Measurements from ENCODE around the gene COL5A1.

The COL5A1 gene

DNA sequence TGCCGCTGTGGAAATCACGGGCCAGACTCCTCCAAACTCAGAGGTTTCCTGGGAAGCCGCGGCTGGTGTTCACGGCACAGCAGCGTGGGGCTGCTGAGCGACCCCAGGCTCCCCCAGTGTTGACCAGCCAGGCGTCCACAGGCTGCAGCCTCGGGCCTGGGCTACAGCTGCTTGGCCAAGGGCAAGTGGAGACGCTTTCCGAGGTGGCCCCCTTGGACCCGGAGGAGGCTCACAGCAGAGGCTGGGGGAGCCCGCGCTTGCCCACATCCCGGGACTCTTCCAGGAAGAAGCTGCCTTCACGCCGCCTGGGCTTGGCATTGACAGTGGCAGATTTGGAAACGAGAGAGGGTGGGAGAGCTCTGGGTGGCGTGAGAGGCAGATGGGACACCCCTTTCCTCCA is 186.0 kb downstream of the COL5A1 start:
- no peak for DNase-seq

DNA sequence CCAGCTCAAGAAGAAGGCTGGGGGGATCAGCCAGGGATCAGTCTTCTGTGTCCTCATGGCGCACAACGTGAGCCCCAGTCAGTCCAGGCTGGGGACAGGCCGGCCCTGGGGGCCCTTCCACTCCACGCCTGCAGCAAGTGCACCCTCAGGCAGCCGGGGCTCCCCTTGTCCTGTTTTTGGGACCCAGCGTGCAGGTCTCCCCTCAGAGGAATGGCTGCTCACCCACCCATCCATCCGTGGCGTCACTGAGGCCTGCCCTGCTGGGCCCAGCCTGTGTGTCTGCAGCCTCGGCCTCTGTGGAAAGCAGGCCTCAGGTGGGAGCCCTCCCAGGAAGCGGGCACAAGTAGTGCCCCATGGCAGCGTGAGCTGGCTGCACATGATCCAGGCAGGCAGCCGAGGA is 186.4 kb downstream of the COL5A1 start:
- no peak for DNase-seq

DNA sequence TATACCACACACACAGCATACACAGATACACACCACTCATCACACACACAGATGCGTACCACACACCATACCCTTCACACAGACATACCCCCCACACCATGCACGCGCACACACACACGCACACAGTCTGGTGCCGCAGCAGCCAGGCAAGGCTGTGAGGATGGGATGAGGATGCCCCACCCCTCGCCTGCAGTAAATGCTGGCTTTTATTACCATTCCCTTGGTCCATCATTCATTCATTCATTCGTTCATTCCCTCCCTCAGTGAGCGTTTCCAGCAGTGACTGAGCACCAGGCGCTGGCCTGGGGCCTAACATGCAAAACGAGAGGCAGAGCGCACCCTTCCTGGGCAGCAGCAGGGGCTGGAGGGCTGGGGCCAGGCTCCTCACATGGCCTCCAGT is 187.3 kb downstream of the COL5A1 start:
- no peak for DNase-seq

DNA sequence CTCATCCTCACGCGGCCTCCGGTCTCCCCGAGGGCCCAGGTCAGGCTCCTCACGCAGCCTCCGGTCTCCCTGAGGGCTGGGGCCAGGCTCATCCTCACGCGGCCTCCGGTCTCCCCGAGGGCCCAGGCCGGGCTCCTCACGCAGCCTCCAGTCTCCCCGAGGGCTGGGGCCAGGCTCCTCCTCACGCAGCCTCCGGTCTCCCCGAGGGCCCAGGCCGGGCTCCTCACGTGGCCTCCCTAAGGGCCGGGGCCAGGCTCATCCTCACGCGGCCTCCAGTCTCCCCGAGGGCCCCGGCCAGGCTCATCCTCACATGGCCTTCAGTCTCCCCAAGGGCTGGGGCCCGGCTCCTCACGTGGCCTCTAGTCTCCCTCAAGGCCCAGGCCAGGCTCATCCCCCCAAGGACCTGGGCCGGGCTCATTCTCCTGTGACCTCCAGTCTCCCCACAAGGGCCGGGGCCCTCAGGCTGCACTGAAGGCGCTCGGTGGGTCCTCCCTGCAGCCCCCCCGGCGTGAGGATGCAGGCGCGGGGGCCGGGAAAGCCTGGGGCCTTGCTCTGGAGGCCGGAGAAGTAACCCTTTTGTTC is 187.8 kb downstream of the COL5A1 start:
- no peak for DNase-seq

DNA sequence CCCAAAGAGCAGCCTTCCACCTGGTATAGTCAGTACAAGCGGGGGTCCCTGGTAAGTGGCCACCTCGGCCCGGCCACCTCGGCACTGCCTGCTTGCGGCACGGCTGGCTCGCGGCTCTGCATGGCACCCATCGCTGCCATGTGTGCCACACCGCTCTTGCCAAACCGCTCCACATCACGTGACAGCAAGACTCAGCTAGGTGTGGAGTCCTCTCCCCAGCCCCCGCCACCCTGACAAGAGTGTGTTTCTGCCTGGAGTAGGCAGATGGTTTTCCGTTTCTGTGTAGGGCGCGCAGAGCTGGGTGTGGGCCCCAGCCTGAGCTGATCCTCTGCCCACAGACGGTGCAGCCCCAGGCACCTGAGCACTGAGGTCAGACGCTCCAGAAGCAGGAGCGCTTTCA is 188.5 kb downstream of the COL5A1 start:
- DNase-seq: no peak

DNA sequence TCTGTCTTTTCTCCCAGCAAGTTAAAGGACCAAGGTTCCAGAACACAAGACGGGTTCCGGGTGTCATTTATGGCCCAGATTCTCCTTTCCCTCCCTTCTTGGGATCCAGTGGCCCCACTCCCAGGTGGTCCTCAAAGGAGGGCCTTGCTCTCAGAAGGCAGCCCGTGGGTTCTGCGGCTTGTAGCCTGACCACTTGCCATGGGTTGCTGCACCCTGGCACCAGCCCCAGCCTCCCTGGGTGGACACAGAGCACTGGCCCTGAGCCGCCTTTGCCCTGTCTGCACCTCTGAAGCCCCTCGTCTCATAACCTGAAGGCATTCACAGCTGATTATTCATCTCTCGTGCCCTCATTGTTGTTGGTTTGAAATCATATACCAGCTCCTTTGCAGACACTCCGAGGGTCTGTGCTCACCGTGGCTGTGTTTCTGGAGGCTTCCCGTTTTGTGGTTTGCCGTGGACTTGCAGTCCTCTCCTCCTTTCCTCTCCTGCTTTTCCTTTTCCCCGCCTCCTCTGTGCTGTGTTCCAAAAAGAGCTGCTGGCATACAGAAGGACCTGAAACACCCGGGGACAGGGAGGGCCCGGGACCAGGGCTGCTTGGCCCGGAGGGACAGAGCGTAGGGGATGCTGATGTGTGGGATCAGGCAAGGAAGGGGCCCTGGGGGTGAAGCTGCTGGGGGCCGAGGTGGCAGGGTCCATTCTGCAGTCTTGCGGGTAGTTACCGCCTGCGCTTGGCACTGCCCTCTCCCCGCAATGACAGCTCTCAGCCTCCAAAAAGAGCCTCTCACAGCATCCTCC is 189.5 kb downstream of the COL5A1 start:
- no peak for DNase-seq

DNA sequence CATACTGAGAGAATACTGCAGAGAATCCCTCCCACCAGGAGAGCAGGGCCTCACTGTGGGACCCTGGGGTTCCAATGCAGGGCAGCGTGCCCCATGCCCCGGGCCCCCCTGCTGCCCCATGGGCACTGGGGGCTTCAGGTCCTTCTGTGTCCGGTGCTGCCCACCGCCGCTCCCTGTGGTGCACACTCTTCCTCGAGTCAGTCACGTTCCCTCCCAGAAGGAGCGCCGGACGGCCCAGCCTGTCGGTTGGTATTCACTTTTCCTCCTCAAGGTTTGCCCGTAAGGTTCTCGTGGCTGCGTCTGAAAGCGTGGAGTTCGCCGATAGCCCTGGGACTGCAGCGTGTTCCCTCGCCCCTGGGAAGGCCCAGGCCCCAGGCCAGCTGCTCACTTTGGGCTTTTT is 190.9 kb downstream of the COL5A1 start:
- DNase-seq: no peak

DNA sequence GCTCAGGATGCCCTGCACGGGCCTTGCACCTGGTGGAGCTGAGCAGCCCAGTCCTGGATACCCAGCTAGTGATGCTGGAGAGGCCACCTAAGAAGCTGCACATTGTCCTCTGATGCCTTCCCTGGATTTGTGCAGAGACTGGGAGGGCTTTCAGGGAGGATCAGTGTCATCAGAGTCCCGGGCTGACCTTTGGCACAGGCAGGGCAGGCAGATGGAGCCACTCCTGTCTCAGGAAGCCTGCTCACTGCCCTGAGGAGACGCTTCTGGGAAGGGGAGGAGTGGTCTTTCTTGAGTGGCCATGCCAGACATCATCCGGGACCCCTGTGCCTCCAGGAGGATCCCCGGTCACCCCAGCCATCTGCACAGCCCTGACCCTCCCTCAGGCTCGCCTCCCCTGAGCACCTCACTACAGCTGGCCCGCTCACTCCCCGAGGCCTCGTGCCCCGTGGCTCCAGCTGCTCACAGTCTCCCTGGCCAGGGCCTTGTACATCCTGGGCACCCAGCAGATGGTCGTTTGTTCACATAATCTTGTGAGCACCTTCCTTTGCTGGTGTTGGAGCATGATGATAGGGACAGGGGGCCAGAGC is 191.8 kb downstream of the COL5A1 start:
- DNase-seq: no peak

DNA sequence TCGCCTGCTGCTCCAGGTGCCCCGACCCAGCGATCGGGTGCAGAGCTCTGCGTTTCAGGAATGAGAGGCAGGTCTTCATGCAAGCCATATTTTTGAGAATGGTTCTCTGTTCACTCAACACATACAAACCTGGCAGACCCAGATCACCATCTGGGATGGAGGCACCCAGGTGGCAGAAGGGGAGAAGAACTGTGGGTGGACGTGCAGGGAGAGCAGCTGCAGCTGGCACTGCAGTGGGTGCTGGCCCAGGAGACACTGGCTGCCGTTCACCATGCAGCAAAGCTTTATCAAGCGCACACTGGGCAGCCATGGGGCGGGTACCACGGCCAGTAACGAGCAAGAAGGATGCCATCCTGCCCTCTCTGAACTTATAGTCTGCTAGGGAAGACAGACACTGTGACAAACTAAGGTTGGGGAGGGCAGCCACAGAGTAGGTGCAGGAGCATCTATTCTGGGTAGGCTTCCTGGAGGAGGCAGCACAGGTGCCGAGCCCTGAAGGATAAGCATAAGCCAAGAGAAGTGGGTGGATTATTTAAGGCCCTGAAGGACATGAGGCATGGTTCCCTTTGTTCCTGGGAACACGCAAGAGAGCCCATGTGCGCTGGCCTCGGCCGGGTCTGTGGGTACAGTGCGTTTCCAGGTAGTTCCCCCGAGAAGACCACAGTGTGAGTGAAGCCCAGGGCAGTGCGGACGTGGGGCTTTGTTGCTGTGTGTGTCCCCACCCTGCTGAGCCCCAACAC is 192.8 kb downstream of the COL5A1 start:
- no peak for DNase-seq

DNA sequence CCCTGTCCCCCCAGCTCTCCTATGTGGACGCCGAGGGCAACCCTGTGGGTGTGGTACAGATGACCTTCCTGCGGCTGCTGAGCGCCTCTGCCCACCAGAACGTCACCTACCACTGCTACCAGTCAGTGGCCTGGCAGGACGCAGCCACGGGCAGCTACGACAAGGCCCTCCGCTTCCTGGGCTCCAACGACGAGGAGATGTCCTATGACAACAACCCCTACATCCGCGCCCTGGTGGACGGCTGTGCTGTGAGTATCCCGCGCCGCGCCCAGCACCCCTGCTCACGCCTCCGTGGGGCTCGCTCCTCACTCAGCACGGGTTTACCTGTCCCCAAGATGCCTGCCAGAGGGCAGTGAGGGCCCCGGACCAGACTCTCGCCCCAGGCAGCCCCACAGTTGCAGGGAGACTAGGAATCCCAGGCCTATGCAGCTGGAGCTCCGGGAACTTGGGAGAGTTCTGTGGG is 193.4 kb downstream of the COL5A1 start:
- DNase-seq: no peak

DNA sequence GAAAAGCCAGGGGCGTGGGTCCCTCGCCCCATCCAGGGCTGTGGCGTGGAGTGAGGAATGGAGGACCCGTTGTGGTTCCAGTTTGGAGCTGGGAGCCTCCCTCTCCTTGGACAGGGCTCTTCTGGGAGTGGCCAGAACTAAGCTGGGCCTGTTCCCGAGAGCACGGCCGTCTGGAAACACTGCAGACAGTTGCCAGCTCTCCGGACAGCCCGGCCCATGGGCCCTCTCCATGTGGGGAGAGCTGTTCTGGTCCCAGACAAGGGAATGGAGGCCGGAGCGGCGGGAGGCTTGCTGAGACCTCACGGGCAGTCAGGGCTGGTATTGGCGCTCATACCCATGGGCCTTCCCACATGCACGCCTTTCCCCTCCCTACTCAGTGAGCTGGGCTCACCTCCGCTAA is 193.8 kb downstream of the COL5A1 start:
- DNase-seq: no peak

DNA sequence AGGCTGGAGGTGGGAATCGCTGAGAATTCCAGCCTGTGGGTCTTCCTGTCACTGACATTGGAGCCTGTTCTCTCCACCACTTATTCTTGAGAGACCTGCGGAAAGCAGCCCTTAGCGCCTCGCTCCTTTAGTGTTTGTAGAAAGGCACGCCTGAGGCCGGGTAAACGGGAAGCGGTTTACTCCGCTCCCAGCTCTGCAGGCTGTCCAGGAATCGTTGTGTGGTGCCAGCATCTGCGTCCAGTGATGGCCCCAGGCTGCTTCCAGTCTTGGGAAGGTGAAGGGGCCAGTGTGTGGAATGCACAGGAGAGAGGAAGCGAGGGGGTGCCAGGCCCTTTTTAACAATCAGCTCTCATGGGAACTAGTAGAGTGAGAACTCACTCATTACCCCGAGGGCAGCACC is 194.4 kb downstream of the COL5A1 start:
- DNase-seq: no peak

DNA sequence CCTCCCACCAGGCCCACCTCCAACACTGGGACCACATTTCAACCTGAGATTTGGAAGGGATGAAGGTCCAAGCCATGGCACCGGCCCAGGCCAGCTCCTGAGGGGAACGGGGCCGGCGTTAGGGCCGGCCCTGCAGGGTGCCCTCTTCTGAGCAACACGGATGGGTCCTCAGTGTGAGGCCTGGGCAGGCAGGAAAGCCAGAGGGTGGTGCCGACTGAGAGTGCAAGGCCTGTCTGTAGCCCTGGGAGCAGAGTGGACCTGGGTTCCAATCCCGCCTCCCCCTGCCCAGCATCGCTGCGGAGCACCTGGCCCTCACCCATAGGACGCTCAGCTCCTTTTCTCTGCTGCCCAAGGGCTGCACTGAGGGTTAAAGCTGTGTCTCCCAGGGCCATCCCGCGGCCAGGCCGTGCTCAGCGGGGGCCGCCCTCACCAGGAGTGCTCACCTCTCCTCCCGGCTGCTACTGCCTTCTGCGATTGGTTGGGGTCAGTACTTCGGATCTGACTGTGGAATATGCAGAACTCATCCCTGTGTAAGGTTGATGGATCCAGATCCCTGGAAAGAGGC is 194.9 kb downstream of the COL5A1 start:
- no peak for DNase-seq

DNA sequence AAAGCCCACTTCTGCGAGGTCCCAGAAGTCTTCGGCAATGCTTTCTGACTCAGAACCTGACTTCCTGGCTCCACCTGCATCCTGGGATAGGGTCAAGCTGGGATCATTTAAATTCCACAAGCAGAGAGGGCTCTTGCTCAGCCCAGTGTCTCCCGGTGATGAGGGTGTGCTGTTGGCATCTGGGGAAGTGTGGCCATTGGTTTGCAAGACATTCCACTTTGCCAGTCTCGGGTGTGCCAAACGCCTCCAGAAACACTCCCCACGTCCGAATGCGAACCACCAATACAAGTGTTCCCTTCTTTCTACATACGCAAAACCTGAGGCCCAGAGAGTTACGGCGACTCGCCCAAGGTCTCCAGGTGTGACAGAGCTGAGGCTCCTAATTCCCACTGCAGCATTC is 195.9 kb downstream of the COL5A1 start:
- no peak for DNase-seq

DNA sequence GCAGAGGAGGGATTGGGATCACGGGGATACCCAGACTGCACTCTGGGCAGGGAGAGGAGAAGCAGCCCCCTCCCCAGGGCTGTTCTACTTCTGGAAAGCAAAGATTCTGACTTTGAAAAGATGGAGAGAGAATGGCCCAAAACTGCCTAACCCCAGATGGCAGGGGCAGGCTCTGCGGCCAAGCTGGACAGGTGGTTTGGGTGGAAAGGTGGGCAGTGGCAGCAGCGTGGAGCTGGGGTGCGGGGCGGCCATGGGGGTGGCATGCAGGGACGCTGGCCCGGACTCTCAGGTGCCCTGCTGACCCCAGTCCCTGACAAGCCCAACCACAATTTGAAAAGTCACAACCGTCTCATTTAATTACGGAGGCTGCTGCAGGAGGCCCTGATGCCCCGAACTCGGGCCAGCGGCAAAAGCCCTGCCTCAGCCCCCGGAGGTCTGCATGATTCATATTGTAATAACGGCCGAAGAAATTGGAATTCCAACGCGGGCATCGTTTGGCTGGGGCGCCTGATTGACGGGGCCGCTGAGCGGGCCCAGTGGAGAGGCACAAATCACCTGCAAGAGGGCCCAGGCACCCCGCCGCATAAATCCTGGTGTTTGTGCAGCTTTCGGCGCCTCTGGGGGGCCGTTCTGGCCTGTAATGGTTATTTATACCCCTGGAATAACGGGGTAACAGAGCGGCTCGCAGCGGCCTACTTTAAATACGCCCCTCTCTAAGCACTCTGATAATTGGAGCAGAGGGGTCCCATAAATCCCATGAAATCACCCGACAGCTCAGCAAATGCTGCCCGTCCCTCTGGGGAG is 197.2 kb downstream of the COL5A1 start:
- DNase-seq: no peak

DNA sequence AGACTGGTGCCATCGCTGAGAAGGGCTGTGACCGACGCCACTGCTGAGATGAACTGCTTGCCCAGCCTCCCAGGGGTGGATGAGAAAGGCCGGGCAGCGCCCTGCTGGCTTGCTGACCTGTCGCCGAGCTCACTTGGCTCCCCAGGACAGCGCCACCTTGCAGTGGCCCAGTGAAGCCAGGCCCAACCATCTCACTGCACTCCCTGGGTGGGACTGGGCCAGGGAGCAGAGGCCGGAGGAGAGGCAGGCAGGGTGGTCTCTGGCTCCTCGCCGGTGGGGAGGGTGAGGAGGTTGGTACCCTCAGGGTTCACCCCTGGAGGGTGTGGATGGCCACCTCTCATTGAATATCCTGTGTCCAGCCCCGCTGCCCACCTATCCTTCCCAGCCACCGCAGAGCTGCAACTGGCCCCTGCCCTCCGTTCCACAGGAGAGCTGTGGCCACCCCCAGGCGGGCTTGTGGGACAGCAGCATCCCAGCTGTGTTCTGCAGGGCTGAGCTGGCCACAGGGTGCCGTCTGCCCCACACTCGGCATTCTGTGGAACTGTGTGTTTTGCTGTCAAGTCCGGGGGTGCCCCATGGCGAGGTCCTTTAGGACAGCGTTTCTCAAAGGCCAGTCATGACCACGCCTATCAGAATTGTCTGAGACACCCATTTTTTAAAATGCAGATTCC is 198.0 kb downstream of the COL5A1 start:
- no peak for DNase-seq

DNA sequence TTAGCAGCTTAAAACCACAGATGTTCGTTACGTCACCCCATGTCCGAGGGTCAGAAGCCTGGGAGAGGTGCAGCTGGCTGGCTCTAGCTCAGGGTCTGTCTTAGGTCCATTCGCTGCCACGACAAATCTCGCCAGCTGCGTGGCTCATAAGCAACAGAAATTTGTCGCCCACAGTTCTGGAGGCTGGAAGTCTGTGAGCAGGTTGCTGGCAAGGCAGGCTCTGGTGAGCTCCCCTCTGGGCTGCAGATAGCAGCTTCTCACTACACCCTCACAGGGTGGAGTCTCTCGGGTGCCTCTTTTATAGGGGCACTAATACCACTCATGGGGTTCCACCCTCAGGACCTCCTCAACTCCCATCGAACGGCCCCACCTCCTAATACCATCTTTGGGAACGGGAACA is 198.9 kb downstream of the COL5A1 start:
- DNase-seq: no peak

DNA sequence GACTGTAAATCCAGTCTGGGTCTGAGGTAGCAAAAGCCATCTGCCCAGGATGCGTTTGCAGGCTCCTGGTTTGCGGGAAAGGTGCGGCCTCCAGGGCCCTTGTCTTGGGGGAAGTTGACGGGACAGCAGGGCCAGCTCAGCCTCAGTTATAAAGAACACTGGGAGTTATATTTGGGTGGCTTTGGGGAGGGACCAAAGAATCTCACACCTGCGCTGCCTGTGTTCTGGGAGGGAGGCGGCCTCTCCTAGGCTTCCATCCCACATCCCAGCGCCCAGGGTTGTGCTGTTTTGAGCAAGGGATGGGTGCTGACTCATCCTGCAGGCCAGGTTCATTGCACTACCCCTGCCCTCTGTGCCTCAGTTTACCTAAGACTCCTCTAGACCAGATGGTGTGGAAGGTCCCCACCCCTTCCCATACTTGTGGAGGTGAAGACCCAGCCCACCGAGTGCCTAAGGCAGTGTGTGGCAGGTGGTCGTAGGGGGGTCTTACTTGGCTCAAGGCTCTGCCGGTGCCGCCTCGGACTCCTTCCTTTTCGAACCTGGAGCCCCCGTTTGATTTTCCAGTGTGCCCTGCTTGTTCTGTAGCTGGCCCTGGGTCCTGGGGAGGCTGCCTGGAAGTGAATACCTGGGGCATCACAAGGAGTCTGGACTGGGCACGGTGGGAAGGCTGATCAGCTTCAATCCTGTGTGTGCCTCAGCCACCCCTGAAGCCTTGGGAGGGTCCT is 199.7 kb downstream of the COL5A1 start:
- DNase-seq: no peak

DNA sequence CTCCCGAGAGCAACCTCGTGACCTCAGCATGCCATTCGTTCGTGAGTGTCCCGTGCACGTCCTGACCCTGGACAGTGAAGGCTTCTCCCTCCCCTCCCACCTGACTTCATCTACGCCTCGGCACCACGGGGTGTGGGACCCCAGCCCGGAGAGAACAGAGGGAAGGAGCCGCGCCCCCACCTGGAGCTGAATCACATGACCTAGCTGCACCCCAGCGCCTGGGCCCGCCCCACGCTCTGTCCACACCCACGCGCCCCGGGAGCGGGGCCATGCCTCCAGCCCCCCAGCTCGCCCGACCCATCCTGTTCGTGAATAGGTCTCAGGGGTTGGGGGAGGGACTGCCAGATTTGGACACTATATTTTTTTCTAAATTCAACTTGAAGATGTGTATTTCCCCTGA is 200.7 kb downstream of the COL5A1 start:
- no peak for DNase-seq

DNA sequence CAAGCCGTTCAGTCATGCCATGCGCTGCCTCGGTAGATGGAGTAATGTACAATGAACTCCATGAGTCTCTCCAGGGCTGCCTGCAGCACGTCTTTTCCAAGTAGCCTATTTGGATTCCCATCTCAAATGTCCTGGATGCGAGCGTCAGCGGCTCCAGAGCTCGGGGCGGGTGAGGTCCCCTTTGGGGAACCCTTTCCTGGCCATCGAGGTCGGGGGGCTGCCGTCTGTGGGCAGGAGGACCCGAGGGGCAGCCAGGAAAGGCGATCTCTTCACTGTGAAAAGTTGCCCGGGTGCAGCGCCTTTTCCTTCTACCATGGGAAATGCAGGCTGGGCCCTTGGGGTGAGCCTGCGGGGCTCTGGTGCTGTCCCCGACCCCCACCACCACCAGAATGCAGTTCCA is 202.1 kb downstream of the COL5A1 start:
- no peak for DNase-seq

DNA sequence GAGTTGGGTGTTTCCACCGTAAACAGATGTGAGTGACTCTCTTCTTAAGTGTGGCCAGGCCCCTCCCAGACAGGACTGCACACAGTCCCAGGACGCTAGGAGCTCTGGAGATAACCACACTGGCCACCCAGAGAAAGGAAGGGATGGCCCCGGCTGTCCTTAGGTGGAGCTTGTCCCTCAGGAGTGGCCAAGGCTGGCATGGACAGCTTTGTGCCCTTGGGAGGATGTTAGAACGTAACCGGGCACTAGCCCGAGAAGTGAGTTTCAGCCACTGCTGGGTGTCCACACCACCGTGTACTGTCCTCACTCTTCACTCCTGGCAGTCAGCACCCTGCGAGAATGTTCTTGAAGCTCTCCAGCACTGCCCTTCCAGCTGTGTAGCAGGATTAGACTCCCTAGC is 203.2 kb downstream of the COL5A1 start:
- DNase-seq: no peak

Measured in GOT3 (cell line).